Measurements from ENCODE around the gene PARD3. TPM values are rescaled to one million over a fixed set of nuclear protein-coding genes. Genes with fewer than 3 reads are reported as not detected.

PARD3 gene
- total RNA-seq, 1 donor from 2014 or later, result 98.2 TPM

- no peak for FAIRE-seq
- Histone ChIP-seq H3K4me3 (ENCODE audit: low read depth, low read length) (no peak overlapping the region), H3K36me3 (ENCODE audit: control insufficient read depth, insufficient read depth, low read length) (no peaks in the 10 kb centered on the region), H3K27me3 (ENCODE audit: control insufficient read depth, insufficient read depth, low read length) (no peaks in the 10 kb centered on the region)
- DNase-seq (ENCODE audit: low read depth), result no peak
- no peak for TF ChIP-seq CTCF (IDR thresholded peaks at IDR 0.05; ENCODE audit: insufficient read depth, low read length, severe bottlenecking)
These were observed 445.0 kb downstream of the PARD3 start for GRCh38 chr10:34370126-34370525.

DNA sequence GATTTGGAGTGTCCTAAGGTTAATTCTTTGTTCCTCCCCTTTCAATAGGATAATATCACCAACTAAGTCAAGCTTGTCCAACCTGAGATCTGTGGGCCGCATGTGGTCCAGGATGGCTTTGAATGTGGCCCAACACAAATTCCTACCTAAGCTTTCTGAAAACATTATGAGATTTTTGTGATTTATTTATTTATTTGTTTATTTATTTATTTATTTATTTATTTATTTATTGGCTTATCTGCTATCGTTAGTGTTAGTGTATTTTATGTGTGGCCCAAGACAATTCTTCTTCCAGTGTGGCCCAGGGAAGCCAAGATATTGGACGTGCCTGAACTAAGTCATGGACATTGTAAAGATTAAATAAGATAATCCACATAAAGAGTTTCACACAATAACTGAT lies 446.0 kb downstream of the PARD3 start:
- no peak overlapping the region for H3K4me3 ChIP-seq (ENCODE audit: low read depth, low read length)
- no peak for FAIRE-seq

GRCh38 chr10:34364253-34365037 lies 450.7 kb downstream of the PARD3 start:
- FAIRE-seq (no peak), DNase-seq (ENCODE audit: low read depth) (no peak)
- H3K27me3 ChIP-seq (ENCODE audit: control insufficient read depth, insufficient read depth, low read length), result no peaks in the 10 kb centered on the region
- H3K4me3 ChIP-seq (ENCODE audit: low read depth, low read length), result no peak overlapping the region
- no peak for TF ChIP-seq CTCF (IDR thresholded peaks at IDR 0.05; ENCODE audit: insufficient read depth, low read length, severe bottlenecking)
- no peaks in the 10 kb centered on the region for H3K36me3 ChIP-seq (ENCODE audit: control insufficient read depth, insufficient read depth, low read length)

More for the DNA sequence above, 446.0 kb downstream of the PARD3 start:
- no peaks in the 10 kb centered on the region for H3K36me3 ChIP-seq (ENCODE audit: control insufficient read depth, insufficient read depth, low read length)
- no peak for TF ChIP-seq CTCF (IDR thresholded peaks at IDR 0.05; ENCODE audit: insufficient read depth, low read length, severe bottlenecking)
- DNase-seq (ENCODE audit: low read depth), result no peak
- no peaks in the 10 kb centered on the region for H3K27me3 ChIP-seq (ENCODE audit: control insufficient read depth, insufficient read depth, low read length)

- no peak for TF ChIP-seq CTCF (IDR thresholded peaks at IDR 0.05; ENCODE audit: insufficient read depth, low read length, severe bottlenecking)
- no peak overlapping the region for H3K4me3 ChIP-seq (ENCODE audit: low read depth, low read length)
- no peaks in the 10 kb centered on the region for H3K27me3 ChIP-seq (ENCODE audit: control insufficient read depth, insufficient read depth, low read length)
- H3K36me3 ChIP-seq (ENCODE audit: control insufficient read depth, insufficient read depth, low read length), result peaks cover 2% of the 10 kb centered on the region
- DNase-seq (ENCODE audit: low read depth) (no peak), FAIRE-seq (no peak)
These were observed 454.1 kb downstream of the PARD3 start for GRCh38 chr10:34360984-34361383.

- TF ChIP-seq CTCF (IDR thresholded peaks at IDR 0.05; ENCODE audit: insufficient read depth, low read length, severe bottlenecking), result no peak
- DNase-seq (ENCODE audit: low read depth), result no peak
- Histone ChIP-seq H3K4me3 (ENCODE audit: low read depth, low read length) (no peak overlapping the region), H3K27me3 (ENCODE audit: control insufficient read depth, insufficient read depth, low read length) (no peaks in the 10 kb centered on the region), H3K36me3 (ENCODE audit: control insufficient read depth, insufficient read depth, low read length) (peaks cover 2% of the 10 kb centered on the region)
- no peak for FAIRE-seq
These were observed 455.7 kb downstream of the PARD3 start for GRCh38 chr10:34359435-34359813.
